Left forelimb (tissue), 1 donor: ENCODE data around the gene CRP.
"Not testable (repeated sequence)": the region's sequence is repeated elsewhere in the genome, so short reads cannot be mapped to it uniquely, and the experiment has no call there.

Experiments
- DNase-seq: peaks from one replicate; pipeline ENCODE4 v3.0.0-alpha.2; 2018; ENCODE audit warnings: low spot score

Gene CRP

GRCh38 chr1:159714529-159714928 lies at the start of gene CRP:
CRP (minus strand) TSS chr1:159714589; CDS start chr1:159714485, 104 bp downstream.
- DNase-seq = no peak

GRCh38 chr1:159763686-159764085 lies 49.3 kb upstream of the CRP start:
- DNase-seq = no peak

GRCh38 chr1:159756397-159756796 lies 42.0 kb upstream of the CRP start:
- no peak for DNase-seq

- no peak for DNase-seq
Measured at GRCh38 chr1:159755451-159756007, 41.1 kb upstream of the CRP start.

GRCh38 chr1:159753386-159753785 lies 39.0 kb upstream of the CRP start:
- DNase-seq = no peak

- no peak for DNase-seq
Measured at GRCh38 chr1:159752135-159752580, 37.8 kb upstream of the CRP start.

- DNase-seq = no peak
Measured at GRCh38 chr1:159751031-159751430, 36.6 kb upstream of the CRP start.

GRCh38 chr1:159750621-159751020 lies 36.2 kb upstream of the CRP start:
- DNase-seq = no peak

- DNase-seq = no peak
Measured at GRCh38 chr1:159749630-159750029, 35.2 kb upstream of the CRP start.

GRCh38 chr1:159748370-159748769 lies 34.0 kb upstream of the CRP start:
- no peak for DNase-seq

GRCh38 chr1:159746666-159747065 lies 32.3 kb upstream of the CRP start:
- DNase-seq = no peak

GRCh38 chr1:159743651-159744410 lies 29.4 kb upstream of the CRP start:
- DNase-seq = no peak

GRCh38 chr1:159737238-159737916 lies 23.0 kb upstream of the CRP start:
- no peak for DNase-seq

GRCh38 chr1:159723188-159723587 lies 8.8 kb upstream of the CRP start:
- not testable (repeated sequence) for DNase-seq

- DNase-seq = no peak
Measured at GRCh38 chr1:159719990-159720389, 5.6 kb upstream of the CRP start.

GRCh38 chr1:159715855-159716254 lies 1.5 kb upstream of the CRP start:
- DNase-seq = no peak

GRCh38 chr1:159712080-159712479 lies 2.3 kb downstream of the CRP start:
- DNase-seq = no peak

GRCh38 chr1:159707472-159708260 lies 6.7 kb downstream of the CRP start:
- no peak for DNase-seq

- no peak for DNase-seq
Measured at GRCh38 chr1:159705904-159706256, 8.5 kb downstream of the CRP start.

- no peak for DNase-seq
Measured at GRCh38 chr1:159705251-159705903, 9.0 kb downstream of the CRP start.

- no peak for DNase-seq
Measured at GRCh38 chr1:159704481-159704880, 9.9 kb downstream of the CRP start.

- DNase-seq = no peak
Measured at GRCh38 chr1:159700312-159700711, 14.1 kb downstream of the CRP start.
